PC-3 (cell line): ENCODE data around the gene TLCD2.

Experiments used
- EZH2 ChIP-seq: fragments of 300-600 bp; sonication (generic); IDR thresholded peaks from one replicate; pipeline ENCODE4 v1.6.1; 2017; ENCODE audit warnings: antibody characterized with exemption, mild to moderate bottlenecking, low read length; ENCODE audit not compliant: unreplicated experiment
- EZH2phosphoT487 ChIP-seq: fragments of 300-600 bp; sonication (generic); IDR thresholded peaks from 2 replicates; pipeline ENCODE4 v1.6.1; 2018; ENCODE audit warnings: mild to moderate bottlenecking, antibody characterized with exemption, low read length, borderline replicate concordance
- TF ChIP-seq, protein P1 (sequence below): fragments of 300-600 bp; sonication (generic); conservative IDR thresholded peaks from 2 replicates; pipeline ENCODE4 v1.5.1; 2017; ENCODE audit warnings: antibody characterized with exemption, low read depth, mild to moderate bottlenecking, low read length

- TF ChIP-seq, protein P1, sequence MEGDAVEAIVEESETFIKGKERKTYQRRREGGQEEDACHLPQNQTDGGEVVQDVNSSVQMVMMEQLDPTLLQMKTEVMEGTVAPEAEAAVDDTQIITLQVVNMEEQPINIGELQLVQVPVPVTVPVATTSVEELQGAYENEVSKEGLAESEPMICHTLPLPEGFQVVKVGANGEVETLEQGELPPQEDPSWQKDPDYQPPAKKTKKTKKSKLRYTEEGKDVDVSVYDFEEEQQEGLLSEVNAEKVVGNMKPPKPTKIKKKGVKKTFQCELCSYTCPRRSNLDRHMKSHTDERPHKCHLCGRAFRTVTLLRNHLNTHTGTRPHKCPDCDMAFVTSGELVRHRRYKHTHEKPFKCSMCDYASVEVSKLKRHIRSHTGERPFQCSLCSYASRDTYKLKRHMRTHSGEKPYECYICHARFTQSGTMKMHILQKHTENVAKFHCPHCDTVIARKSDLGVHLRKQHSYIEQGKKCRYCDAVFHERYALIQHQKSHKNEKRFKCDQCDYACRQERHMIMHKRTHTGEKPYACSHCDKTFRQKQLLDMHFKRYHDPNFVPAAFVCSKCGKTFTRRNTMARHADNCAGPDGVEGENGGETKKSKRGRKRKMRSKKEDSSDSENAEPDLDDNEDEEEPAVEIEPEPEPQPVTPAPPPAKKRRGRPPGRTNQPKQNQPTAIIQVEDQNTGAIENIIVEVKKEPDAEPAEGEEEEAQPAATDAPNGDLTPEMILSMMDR: no peak
- TF ChIP-seq EZH2 (no peak), EZH2phosphoT487 (no peak)
Observed at GRCh38 chr17:1724351-1724868, 14.2 kb upstream of the TLCD2 start, which contains the start of gene WDR81.
